IMR-90 (cell line): ENCODE measurements around the gene PCMTD2. TPM values are rescaled to one million over a fixed set of nuclear protein-coding genes. Genes with fewer than 3 reads are reported as not detected.

ENCODE experiments used
- ATAC-seq: fragments of 200-7000 bp; cut with Tn5 transposase; 2 replicates; pipeline ENCODE4 v1.9.1; 2020; ENCODE audit warnings: low read depth, mild to moderate bottlenecking, moderate library complexity
- BruUV-seq: library from RNA; stranded (reverse); fragments of 400-500 nt; replicated peaks from 2 replicates; lab custom pipeline; 2021; lab: Mats Ljungman, UMichigan
- CTCF ChIA-PET: fragments of 300-600 bp; formaldehyde crosslinking; extraction: SDS; loops from one replicate; lab custom pipeline; 2021; ENCODE audit warnings: antibody characterized with exemption; lab: Yijun Ruan, JAX
- POLR2A ChIA-PET: fragments of 300-600 bp; sonication (Branson Sonifier 250); formaldehyde crosslinking; loops from one replicate; lab custom pipeline; 2022; ENCODE audit warnings: antibody characterized with exemption; ENCODE audit not compliant: unreplicated experiment; lab: Charles Lee
- DNase-seq: peaks from one replicate; pipeline ENCODE4 v3.0.0; 2013
- H2AFZ ChIP-seq: replicated peaks from 2 replicates; pipeline ENCODE3; 2013; ENCODE audit warnings: low read length, mild to moderate bottlenecking; ENCODE audit not compliant: poor library complexity
- H2AK5ac ChIP-seq: 2 replicates; pipeline ENCODE4 v1.6.1; 2013; ENCODE audit warnings: low read depth, low read length, inconsistent platforms
- H2AK9ac ChIP-seq: replicated peaks from 2 replicates; pipeline ENCODE3; 2013; ENCODE audit warnings: mild to moderate bottlenecking, low read depth, low read length, moderate library complexity; ENCODE audit not compliant: poor library complexity
- H2BK120ac ChIP-seq: 2 replicates; pipeline ENCODE4 v1.6.1; 2013; ENCODE audit warnings: low read depth, low read length, inconsistent platforms
- H2BK15ac ChIP-seq: 3 replicates; pipeline ENCODE4 v1.6.1; 2013; ENCODE audit warnings: low read depth, low read length, inconsistent platforms
- H2BK20ac ChIP-seq: 2 replicates; pipeline ENCODE4 v1.6.1; 2013; ENCODE audit warnings: low read depth, mild to moderate bottlenecking, inconsistent platforms, low read length, moderate library complexity
- H2BK5ac ChIP-seq: 2 replicates; pipeline ENCODE4 v1.6.1; 2013; ENCODE audit warnings: mild to moderate bottlenecking, low read depth, low read length, inconsistent platforms; ENCODE audit not compliant: poor library complexity, severe bottlenecking
- H3K14ac ChIP-seq: replicated peaks from 2 replicates; pipeline ENCODE4 v1.6.1; 2013; ENCODE audit warnings: low read depth, low read length, inconsistent platforms
- H3K18ac ChIP-seq: 2 replicates; pipeline ENCODE4 v1.6.1; 2013; ENCODE audit warnings: low read depth, low read length, control low read depth
- H3K23ac ChIP-seq: 2 replicates; pipeline ENCODE4 v1.6.1; 2013; ENCODE audit warnings: low read depth, low read length, inconsistent platforms
- H3K27ac ChIP-seq: 2 replicates; pipeline ENCODE4 v1.5.1; 2013; ENCODE audit warnings: mild to moderate bottlenecking, control low read depth, low read length; ENCODE audit not compliant: insufficient read depth
- H3K27me3 ChIP-seq: 2 replicates; pipeline ENCODE4 v1.6.1; 2013; ENCODE audit warnings: low read length; ENCODE audit not compliant: control insufficient read depth, insufficient read depth
- H3K36me3 ChIP-seq: 2 replicates; pipeline ENCODE4 v1.6.1; 2013; ENCODE audit warnings: low read length, mixed read lengths; ENCODE audit not compliant: control insufficient read depth, insufficient read depth
- H3K4ac ChIP-seq: 2 replicates; pipeline ENCODE4 v1.6.1; 2013; ENCODE audit warnings: low read depth, low read length, inconsistent platforms
- H3K4me1 ChIP-seq: 2 replicates; pipeline ENCODE4 v1.6.1; 2013; ENCODE audit warnings: low read length, mixed read lengths; ENCODE audit not compliant: control insufficient read depth, insufficient read depth
- H3K4me2 ChIP-seq: 2 replicates; pipeline ENCODE4 v1.6.1; 2013; ENCODE audit warnings: low read depth, mild to moderate bottlenecking, control low read depth, low read length, moderate library complexity
- H3K4me3 ChIP-seq: 2 replicates; pipeline ENCODE4 v1.5.1; 2013; ENCODE audit warnings: low read depth, mild to moderate bottlenecking, control low read depth, low read length, moderate library complexity; ENCODE audit not compliant: insufficient read depth
- H3K56ac ChIP-seq: 2 replicates; pipeline ENCODE4 v1.6.1; 2013; ENCODE audit warnings: low read length, inconsistent platforms; ENCODE audit not compliant: insufficient read depth; ENCODE audit errors: extremely low read depth
- H3K79me1 ChIP-seq, 2 experiments: 2 replicates each; pipeline ENCODE4 v1.6.1; 2013; ENCODE audit warnings: low read length in 2 of 2, inconsistent platforms in 1 of 2, low read depth in 1 of 2
- H3K9ac ChIP-seq: 2 replicates; pipeline ENCODE4 v1.6.1; 2013; ENCODE audit warnings: low read depth, low read length, control low read depth
- H3K9me1 ChIP-seq: 2 replicates; pipeline ENCODE4 v1.6.1; 2013; ENCODE audit warnings: low read length, inconsistent platforms; ENCODE audit not compliant: insufficient read depth
- H3K9me3 ChIP-seq: 2 replicates; pipeline ENCODE4 v1.6.1; 2013; ENCODE audit warnings: low read length; ENCODE audit not compliant: control insufficient read depth, insufficient read depth
- H4K20me1 ChIP-seq: 2 replicates; pipeline ENCODE4 v1.6.1; 2013; ENCODE audit warnings: low read length, inconsistent platforms; ENCODE audit not compliant: insufficient read depth
- H4K5ac ChIP-seq: 2 replicates; pipeline ENCODE4 v1.6.1; 2013; ENCODE audit warnings: mild to moderate bottlenecking, low read depth, low read length, control low read depth
- H4K8ac ChIP-seq, 2 experiments: 2 replicates each; pipeline ENCODE4 v1.6.1; 2013; ENCODE audit warnings: low read depth in 2 of 2, low read length in 2 of 2, control low read depth in 1 of 2, inconsistent platforms in 1 of 2
- H4K91ac ChIP-seq: 2 replicates; pipeline ENCODE4 v1.6.1; 2013; ENCODE audit warnings: low read depth, low read length, inconsistent platforms; ENCODE audit not compliant: insufficient read depth
- BHLHE40 ChIP-seq: fragments of 150-350 bp; IDR thresholded peaks from 2 replicates; pipeline ENCODE4 v1.6.1; 2016; ENCODE audit warnings: mild to moderate bottlenecking, low read depth, low read length
- CEBPB ChIP-seq: IDR thresholded peaks from 2 replicates; pipeline ENCODE4 v1.6.1; 2012; ENCODE audit warnings: low read depth, low read length, improper control_type of control experiment
- CHD1 ChIP-seq: IDR thresholded peaks from 2 replicates; pipeline ENCODE4 v1.6.1; 2012; ENCODE audit warnings: low read depth, low read length, improper control_type of control experiment
- CTCF ChIP-seq: conservative IDR thresholded peaks from 2 replicates; pipeline ENCODE4 v1.5.1; 2012; ENCODE audit warnings: mild to moderate bottlenecking, low read depth, low read length, improper control_type of control experiment
- ELK1 ChIP-seq: fragments of 150-350 bp; IDR thresholded peaks from 2 replicates; pipeline ENCODE4 v1.6.1; 2016; ENCODE audit warnings: low read depth, mild to moderate bottlenecking, low read length, moderate library complexity, borderline replicate concordance
- FOS ChIP-seq: fragments of 150-350 bp; IDR thresholded peaks from 2 replicates; pipeline ENCODE4 v1.6.1; 2016; ENCODE audit warnings: low read depth, low read length
- MAFK ChIP-seq: IDR thresholded peaks from 2 replicates; pipeline ENCODE4 v1.6.1; 2012; ENCODE audit warnings: low read depth, low read length, improper control_type of control experiment
- MAZ ChIP-seq: IDR thresholded peaks from 2 replicates; pipeline ENCODE4 v1.6.1; 2012; ENCODE audit warnings: low read depth, mild to moderate bottlenecking, low read length, improper control_type of control experiment, moderate library complexity, borderline replicate concordance
- MXI1 ChIP-seq: IDR thresholded peaks from 2 replicates; pipeline ENCODE4 v1.6.1; 2012; ENCODE audit warnings: low read depth, mild to moderate bottlenecking, low read length, moderate library complexity, borderline replicate concordance
- NFE2L2 ChIP-seq: fragments of 150-350 bp; IDR thresholded peaks from 2 replicates; pipeline ENCODE4 v1.6.1; 2016; ENCODE audit warnings: low read depth, mild to moderate bottlenecking, low read length
- POLR2A ChIP-seq: IDR thresholded peaks from 2 replicates; pipeline ENCODE4 v1.6.1; 2012; ENCODE audit warnings: mild to moderate bottlenecking, low read depth, low read length
- RAD21 ChIP-seq: IDR thresholded peaks from 2 replicates; pipeline ENCODE4 v1.6.1; 2012; ENCODE audit warnings: low read length, improper control_type of control experiment
- RCOR1 ChIP-seq: IDR thresholded peaks from 2 replicates; pipeline ENCODE4 v1.6.1; 2012; ENCODE audit warnings: mild to moderate bottlenecking, low read length, improper control_type of control experiment; ENCODE audit not compliant: insufficient replicate concordance
- RFX5 ChIP-seq: IDR thresholded peaks from 2 replicates; pipeline ENCODE4 v1.8.0; 2012; ENCODE audit warnings: low read depth, mild to moderate bottlenecking, low read length, moderate library complexity
- SMC3 ChIP-seq: fragments of 150-350 bp; IDR thresholded peaks from 2 replicates; pipeline ENCODE4 v1.6.1; 2016; ENCODE audit warnings: low read depth, mild to moderate bottlenecking, antibody characterized with exemption, low read length, moderate library complexity
- USF2 ChIP-seq: fragments of 150-350 bp; IDR thresholded peaks from 2 replicates; pipeline ENCODE4 v1.6.1; 2017; ENCODE audit warnings: mild to moderate bottlenecking, antibody characterized with exemption, low read length, low read depth
- WGBS, 2 experiments: methylation state at CpG; one replicate each; pipeline versions ENCODE4 v1.1.5 to v1.1.7; 2013; ENCODE audit warnings: missing lambda C conversion rate in 2 of 2; ENCODE audit not compliant: insufficient read length in 1 of 2; ENCODE audit errors: extremely low coverage in 2 of 2; 5-methylcytosine and 5-hydroxymethylcytosine counted together
- dilution Hi-C: fragments of 300-500 bp; cut with HindIII; formaldehyde crosslinking; loops from one replicate; pipeline ENCODE4 v1.14.3; 2018; ENCODE audit warnings: low sequenced_read_pairs; ENCODE audit not compliant: unreplicated experiment
- in situ Hi-C: fragments of 300-500 bp; cut with MboI; formaldehyde crosslinking; loops from 3 replicates; pipeline ENCODE4 v1.14.3; 2019; ENCODE audit warnings: low sequenced_read_pairs, inconsistent platforms, mixed read lengths
- intact Hi-C: fragments of 100-400 bp; cut with micrococcal nuclease; formaldehyde crosslinking; loops from 2 replicates; pipeline ENCODE4 v1.10.0; 2022
- polyA plus RNA-seq, 3 experiments: library from polyadenylated mRNA; depleted of rRNA; stranded (reverse); fragments of >200 nt; gene quantifications; 2 replicates each; pipeline ENCODE4 v1.2.3, GENCODE V29; 2012; ENCODE audit warnings: low replicate concordance in 1 of 3
- total RNA-seq: library from RNA; depleted of rRNA; stranded (reverse); fragments of >200 nt; gene quantifications from 2 replicates; pipeline ENCODE4 v1.2.3, GENCODE V29; 2012

PCMTD2 gene
- total and polyA plus RNA-seq, 2 of the 4 experiments (the other 2 are of a cell fraction), result 23.6 to 28.3 TPM

GRCh38 chr20:64209148-64209547, 46.4 kb upstream of the PCMTD2 start:
- H3K36me3 ChIP-seq, result no peaks in the 10 kb centered on the region
- no peak overlapping the region for H3K27ac ChIP-seq
- DNase-seq (no peak), ATAC-seq (no peak)
- BruUV-seq, result no TSS peak
- no peak overlapping the region for H4K5ac ChIP-seq
- H3K4me1 ChIP-seq, result peaks cover 9% of the 10 kb centered on the region; the same call in 1 of the 2 replicates
- H4K91ac ChIP-seq, result no peak overlapping the region
- no peak overlapping the region for H2BK15ac ChIP-seq
- 85% methylated on average over 2 of the region's 7 CpGs; no CpG with 5 or more reads in 1 of the 2 experiments for WGBS, 2 experiments
- no peak overlapping the region for H3K4me2 ChIP-seq
- H2BK120ac ChIP-seq, result no peak overlapping the region
- H2AK9ac ChIP-seq, result no peak overlapping the region
- no peak overlapping the region for H3K4ac ChIP-seq
- H2BK20ac ChIP-seq, result no peak overlapping the region
- no peak overlapping the region for H3K18ac ChIP-seq
- no peak overlapping the region for H3K9ac ChIP-seq
- TF ChIP-seq USF2 (no peak), SMC3 (no peak), NFE2L2 (no peak), ELK1 (no peak), CHD1 (no peak), POLR2A (no peak), RAD21 (no peak), FOS (no peak), RCOR1 (no peak), MAFK (no peak), MAZ (no peak), CEBPB (no peak), RFX5 (no peak), CTCF (no peak), MXI1 (no peak), BHLHE40 (no peak)
- ChIA-PET POLR2A (no interaction called here), CTCF (no interaction called here)
- H2AK5ac ChIP-seq, result no peak overlapping the region
- H3K23ac ChIP-seq, result no peak overlapping the region
- H3K9me1 ChIP-seq, result peaks cover 3% of the 10 kb centered on the region; the same call in 1 of the 2 replicates
- no peaks in the 10 kb centered on the region for H3K79me1 ChIP-seq
- intact Hi-C loops (no loop called here), dilution Hi-C loops (no loop called here), in situ Hi-C loops (no loop called here)
- no peak overlapping the region for H4K8ac ChIP-seq
- H2AFZ ChIP-seq, result no peak overlapping the region
- no peaks in the 10 kb centered on the region for H4K20me1 ChIP-seq
- no peak overlapping the region for H3K4me3 ChIP-seq
- no peak overlapping the region for H3K56ac ChIP-seq
- H2BK5ac ChIP-seq, result no peak overlapping the region
- peaks cover 27% of the 10 kb centered on the region for H3K27me3 ChIP-seq
- H3K14ac ChIP-seq, result no peak overlapping the region
- no peaks in the 10 kb centered on the region for H3K9me3 ChIP-seq
